GM18909 (cell line): Measurements from ENCODE around the gene STAM.

Experiments
- ATAC-seq: cut with Tn5 transposase; IDR thresholded peaks from one replicate; pipeline ENCODE4 v1.9.1; 2021; ENCODE audit warnings: mild to moderate bottlenecking; ENCODE audit not compliant: unreplicated experiment, poor library complexity

Gene STAM

DNA sequence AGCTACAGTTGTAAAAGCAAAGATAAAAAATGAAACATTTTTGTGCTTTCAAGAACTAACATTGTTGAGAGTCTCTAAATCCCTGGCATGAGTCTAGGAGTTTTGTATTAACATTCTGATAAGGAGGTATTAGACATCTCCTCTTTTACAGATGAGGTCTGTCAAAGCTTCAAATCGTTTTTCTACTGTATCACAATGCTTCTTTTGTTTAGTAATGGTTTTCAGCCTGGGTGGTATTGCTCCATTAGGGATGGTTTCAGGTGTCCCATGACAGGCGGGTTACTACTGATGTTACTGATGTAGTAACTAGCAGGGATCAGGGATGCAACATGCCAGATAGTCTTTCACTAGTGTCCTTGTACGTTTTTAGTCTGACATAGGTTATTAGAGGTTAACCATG is 27.4 kb downstream of the STAM start:
- ATAC-seq = no peak

- no peak for ATAC-seq
Observed at GRCh38 chr10:17673471-17674061, 29.6 kb downstream of the STAM start.

DNA sequence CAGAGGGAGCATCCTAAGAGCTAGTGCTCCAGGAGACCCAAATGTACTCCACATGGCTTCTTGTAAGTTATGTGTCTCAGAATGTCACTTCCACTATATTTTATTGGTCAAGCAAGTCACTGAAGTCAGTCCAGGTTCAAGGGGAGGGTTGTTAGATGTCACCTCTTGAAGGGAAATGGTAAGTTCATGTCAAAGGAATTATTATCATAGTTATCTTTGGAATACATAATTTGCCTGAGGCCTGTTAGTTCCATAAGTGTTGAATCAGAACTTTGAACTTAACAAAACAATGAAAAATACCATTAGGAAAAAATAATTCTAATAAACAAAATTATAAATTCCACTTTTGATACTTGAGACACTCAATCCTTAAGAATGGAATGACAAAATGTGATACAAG is 30.6 kb downstream of the STAM start:
- ATAC-seq = no peak

GRCh38 chr10:17675638-17676037 is 31.7 kb downstream of the STAM start:
- no peak for ATAC-seq

GRCh38 chr10:17676919-17677318 is 33.0 kb downstream of the STAM start:
- ATAC-seq = no peak

DNA sequence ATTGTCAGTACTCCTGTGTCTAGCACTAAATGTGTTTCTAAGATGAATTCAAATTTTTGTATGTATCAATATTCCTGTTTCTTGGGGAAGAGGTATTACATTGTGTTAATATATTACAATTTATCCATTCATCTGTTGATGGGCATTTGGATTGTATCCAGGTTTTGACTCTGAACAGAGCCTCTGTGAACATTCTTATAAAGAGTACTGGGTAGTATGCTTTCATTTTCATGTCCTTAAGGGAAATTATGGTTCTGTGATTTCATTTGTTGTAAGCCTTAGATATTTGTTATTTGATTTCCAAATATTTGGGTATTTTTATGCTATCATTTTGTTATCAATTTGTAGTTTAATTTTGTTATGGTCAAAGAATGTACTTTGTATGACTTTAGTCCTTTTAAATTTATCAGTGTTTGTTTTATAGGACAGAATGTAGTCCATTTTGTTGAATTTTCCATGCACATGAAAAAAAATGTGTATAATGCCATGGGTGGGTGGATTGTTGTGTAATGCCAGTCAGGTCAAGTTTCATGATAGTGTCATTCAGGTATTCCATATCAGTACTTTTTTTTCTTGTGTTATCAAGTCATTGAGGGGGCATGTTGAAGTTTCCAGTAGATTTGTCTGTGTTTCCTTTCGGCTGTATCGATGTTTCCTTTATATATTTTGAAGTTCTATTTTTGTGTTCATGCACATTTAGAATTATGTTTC is 38.4 kb downstream of the STAM start:
- ATAC-seq = no peak

DNA sequence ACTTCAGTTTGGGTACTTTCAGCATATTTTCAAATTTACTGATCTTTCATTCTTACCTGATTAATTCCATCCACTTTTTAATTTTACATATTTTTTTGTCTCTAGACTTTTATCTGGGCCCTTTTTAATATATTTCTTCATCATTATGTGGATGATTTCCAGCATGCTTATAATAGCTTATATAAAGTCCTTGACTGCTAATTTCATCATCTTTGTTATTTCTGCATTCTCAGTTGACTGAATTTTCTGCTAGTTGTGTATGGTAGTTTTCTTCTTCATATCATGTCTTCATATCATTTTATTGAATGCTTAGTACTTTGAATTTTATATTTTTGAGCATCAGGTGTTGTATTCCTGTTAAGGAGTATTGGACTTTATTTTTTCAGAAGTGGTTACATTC is 39.6 kb downstream of the STAM start:
- no peak for ATAC-seq

DNA sequence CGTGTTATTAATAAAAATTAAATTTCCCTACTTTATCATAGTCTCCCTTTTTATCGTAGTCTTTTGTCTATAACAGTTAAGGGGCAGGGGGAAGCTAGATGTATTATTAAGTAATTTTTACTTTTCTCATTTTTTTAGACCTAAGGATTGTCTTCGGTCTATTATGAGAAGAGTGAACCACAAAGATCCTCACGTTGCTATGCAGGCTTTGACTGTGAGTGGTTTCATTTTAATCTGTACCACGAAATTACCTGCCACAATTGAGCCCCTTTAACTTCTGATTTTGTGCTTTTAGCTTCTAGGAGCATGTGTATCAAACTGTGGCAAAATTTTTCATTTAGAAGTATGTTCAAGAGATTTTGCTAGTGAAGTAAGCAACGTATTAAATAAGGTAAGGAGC is 40.6 kb downstream of the STAM start:
- ATAC-seq = peak; percentile 57

DNA sequence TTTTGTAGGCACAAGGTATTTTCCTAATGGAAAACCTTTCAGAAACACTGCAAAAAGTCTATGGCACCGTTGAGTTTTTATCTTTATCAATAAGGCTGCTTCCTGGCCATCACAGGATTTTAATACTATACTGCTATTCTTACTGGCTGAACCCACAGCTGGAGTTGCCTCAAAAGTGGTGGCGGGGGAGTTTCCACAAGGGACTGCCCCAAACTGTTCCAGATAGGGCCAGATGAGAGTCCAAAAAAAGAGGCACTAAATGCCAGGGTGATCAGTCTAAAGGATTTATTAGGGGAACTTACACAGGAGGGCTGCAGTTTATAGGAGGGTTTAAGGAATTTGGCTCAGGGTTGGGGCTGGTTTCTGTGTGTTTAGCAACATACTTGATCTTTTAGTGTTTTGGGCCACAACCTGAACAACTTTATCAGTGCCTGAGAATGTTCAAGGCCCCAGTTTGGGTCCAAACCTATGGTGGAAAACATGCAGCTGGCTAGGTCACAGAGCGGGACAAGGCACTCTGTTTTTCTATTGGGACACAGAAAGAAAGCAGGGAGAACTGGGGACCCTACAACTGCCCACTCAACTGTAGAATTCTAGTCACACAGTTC is 41.4 kb downstream of the STAM start:
- peak; percentile 75 for ATAC-seq

GRCh38 chr10:17687117-17687831 is 43.3 kb downstream of the STAM start:
- no peak for ATAC-seq

DNA sequence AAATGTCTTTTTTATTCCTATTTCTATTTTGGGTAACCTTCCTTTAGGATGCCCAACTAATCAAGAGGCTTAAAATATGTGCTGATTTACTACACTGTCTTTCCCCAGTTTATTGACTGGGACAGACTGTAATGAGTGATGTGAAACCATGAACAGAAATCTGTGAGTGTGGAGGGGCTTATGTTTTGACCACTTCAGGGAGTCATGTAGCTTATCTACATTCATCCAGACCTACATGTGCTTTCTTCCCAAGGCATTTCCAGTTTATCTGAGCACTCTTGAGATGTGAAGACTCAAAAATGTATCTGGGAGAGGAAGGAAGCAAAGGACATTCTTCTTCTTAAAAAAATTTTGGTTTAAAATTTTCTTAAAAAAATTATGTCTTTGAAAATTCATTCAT is 45.2 kb downstream of the STAM start:
- no peak for ATAC-seq

GRCh38 chr10:17693009-17693408 is 49.1 kb downstream of the STAM start:
- no peak for ATAC-seq

GRCh38 chr10:17698696-17699095 is 54.7 kb downstream of the STAM start:
- no peak for ATAC-seq

- no peak for ATAC-seq
Observed at GRCh38 chr10:17701301-17701700, 57.4 kb downstream of the STAM start.

GRCh38 chr10:17703706-17704105 is 59.8 kb downstream of the STAM start:
- no peak for ATAC-seq

DNA sequence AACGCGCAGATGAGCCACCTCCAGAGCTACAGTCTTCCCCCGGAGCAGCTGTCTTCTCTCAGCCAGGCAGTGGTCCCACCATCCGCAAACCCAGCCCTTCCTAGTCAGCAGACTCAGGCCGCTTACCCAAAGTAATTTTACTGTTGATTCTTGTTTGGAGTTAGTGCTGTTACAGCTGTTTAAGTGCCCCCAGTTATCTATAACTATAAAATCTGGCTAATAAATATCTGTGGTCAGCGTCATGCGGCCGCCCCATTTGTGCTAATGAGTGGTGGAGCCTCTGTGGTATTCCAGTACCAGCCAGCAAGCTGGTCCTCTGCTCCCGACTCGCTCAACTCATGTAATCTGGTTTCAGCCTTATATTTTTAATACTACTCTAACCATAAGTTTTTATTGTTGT is 64.9 kb downstream of the STAM start:
- no peak for ATAC-seq

DNA sequence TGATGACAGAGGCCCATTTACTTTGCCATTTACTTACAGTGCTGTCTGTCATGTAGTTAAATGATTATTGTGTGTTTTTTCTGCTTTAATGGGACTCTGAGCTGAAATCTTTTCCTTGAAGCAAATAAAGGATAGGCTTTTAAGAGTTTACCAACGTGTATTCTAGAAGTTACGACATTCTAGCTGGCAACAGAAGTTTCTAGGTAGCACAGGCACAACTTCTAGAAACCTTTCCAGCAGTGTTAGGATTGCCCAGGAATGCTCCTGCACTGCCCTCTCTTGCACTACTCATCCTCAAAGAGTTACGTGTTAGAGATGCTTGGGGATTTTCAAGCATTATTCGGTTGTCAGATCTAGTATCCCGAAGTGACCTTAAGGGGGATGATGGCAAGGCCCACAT is 65.5 kb downstream of the STAM start:
- no peak for ATAC-seq

DNA sequence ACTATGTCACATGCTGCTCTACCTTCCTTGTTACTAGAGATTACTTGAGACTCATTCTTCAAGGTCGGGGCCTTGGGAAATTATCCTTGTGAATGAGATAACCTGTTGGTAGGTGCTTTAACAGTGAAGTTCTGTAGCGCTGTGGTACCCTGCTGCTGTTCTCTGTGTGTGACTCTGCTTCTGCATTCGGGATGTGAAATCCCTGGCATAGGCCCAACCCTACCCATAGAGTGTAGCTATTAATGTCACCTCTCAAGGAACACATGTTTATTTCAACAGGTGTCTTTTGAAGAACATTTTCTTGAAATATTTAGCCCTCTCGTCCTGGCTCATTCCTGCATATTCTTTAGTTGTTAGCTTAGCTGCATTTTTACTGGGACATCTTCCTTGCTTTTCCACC is 66.2 kb downstream of the STAM start:
- no peak for ATAC-seq

- no peak for ATAC-seq
Observed at GRCh38 chr10:17712053-17712452, 68.1 kb downstream of the STAM start.

GRCh38 chr10:17712717-17713471 is 68.9 kb downstream of the STAM start:
- no peak for ATAC-seq

DNA sequence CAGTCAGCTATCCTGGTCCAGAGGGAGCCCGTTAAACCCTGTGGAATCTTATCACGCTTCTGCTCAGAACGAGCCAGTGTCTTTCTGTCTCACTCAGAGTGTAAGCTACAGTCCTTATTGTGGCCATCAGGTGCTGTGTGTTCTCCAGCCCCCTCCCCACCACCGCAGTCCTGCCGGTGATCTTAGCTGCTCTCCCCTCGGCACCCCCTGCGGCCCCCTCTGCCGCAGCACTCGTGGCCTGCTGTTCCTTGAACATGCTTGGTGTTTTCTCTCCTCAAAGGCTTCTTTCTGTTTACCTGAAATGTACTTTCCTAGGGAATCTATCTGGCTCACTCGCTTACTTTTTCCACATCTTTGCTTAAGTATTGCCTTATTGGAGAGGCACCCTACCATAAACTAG is 69.8 kb downstream of the STAM start:
- ATAC-seq = no peak
